ENCODE results near the gene RHOT1.
A peak's percentile ranks its signal among the peaks of the same experiment; 100 is the strongest.
"Not testable (repeated sequence)": the region's sequence is repeated elsewhere in the genome, so short reads cannot be mapped to it uniquely, and the experiment has no call there.

RHOT1 gene

GRCh38 chr17:32142038-32142856, at the start of gene RHOT1:
Gene RHOT1 (plus strand): TSS chr17:32142502. CDS start chr17:32142693, 191 bp downstream.
- DNase-seq (ENCODE audit: low read depth), result peak; percentile 71

- no peak for DNase-seq (ENCODE audit: low read depth)
These were observed 42.6 kb upstream of the RHOT1 start for GRCh38 chr17:32099686-32100085.

- DNase-seq (ENCODE audit: low read depth), result not testable (repeated sequence)
These were observed 42.0 kb upstream of the RHOT1 start for GRCh38 chr17:32100323-32100722.

- DNase-seq (ENCODE audit: low read depth), result no peak
These were observed 41.2 kb upstream of the RHOT1 start for GRCh38 chr17:32100971-32101631.

- no peak for DNase-seq (ENCODE audit: low read depth)
These were observed 40.1 kb upstream of the RHOT1 start for GRCh38 chr17:32102172-32102571.

GRCh38 chr17:32102646-32103186, 39.6 kb upstream of the RHOT1 start:
- no peak for DNase-seq (ENCODE audit: low read depth)

GRCh38 chr17:32103476-32104113, 38.7 kb upstream of the RHOT1 start:
- no peak for DNase-seq (ENCODE audit: low read depth)

- DNase-seq (ENCODE audit: low read depth), result no peak
These were observed 38.1 kb upstream of the RHOT1 start for GRCh38 chr17:32104158-32104557.

- not testable (repeated sequence) for DNase-seq (ENCODE audit: low read depth)
These were observed 35.8 kb upstream of the RHOT1 start for GRCh38 chr17:32106471-32106981.

- DNase-seq (ENCODE audit: low read depth), result not testable (repeated sequence)
These were observed 35.1 kb upstream of the RHOT1 start for GRCh38 chr17:32107194-32107593.

- no peak for DNase-seq (ENCODE audit: low read depth)
These were observed 31.7 kb upstream of the RHOT1 start for GRCh38 chr17:32110596-32110995.

GRCh38 chr17:32111141-32111771, 31.0 kb upstream of the RHOT1 start:
- no peak for DNase-seq (ENCODE audit: low read depth)

- DNase-seq (ENCODE audit: low read depth), result no peak
These were observed 29.9 kb upstream of the RHOT1 start for GRCh38 chr17:32112416-32112815.

- DNase-seq (ENCODE audit: low read depth), result no peak
These were observed 27.8 kb upstream of the RHOT1 start for GRCh38 chr17:32114536-32114935.

- not testable (repeated sequence) for DNase-seq (ENCODE audit: low read depth)
These were observed 26.8 kb upstream of the RHOT1 start for GRCh38 chr17:32115546-32115945.

GRCh38 chr17:32116937-32117336, 25.4 kb upstream of the RHOT1 start:
- no peak for DNase-seq (ENCODE audit: low read depth)

- no peak for DNase-seq (ENCODE audit: low read depth)
These were observed 24.9 kb upstream of the RHOT1 start for GRCh38 chr17:32117399-32117798.

GRCh38 chr17:32118088-32118487, 24.2 kb upstream of the RHOT1 start:
- DNase-seq (ENCODE audit: low read depth), result not testable (repeated sequence)

- DNase-seq (ENCODE audit: low read depth), result no peak
These were observed 23.5 kb upstream of the RHOT1 start for GRCh38 chr17:32118835-32119234.

- no peak for DNase-seq (ENCODE audit: low read depth)
These were observed 22.2 kb upstream of the RHOT1 start for GRCh38 chr17:32120141-32120540.

- no peak for DNase-seq (ENCODE audit: low read depth)
These were observed 21.6 kb upstream of the RHOT1 start for GRCh38 chr17:32120716-32121115.

- no peak for DNase-seq (ENCODE audit: low read depth)
These were observed 18.5 kb upstream of the RHOT1 start for GRCh38 chr17:32123782-32124181.
